ENCODE results near the gene FGF22. TPM values are rescaled to one million over a fixed set of nuclear protein-coding genes. Genes with fewer than 3 reads are reported as not detected.

The FGF22 gene
- total and polyA plus RNA-seq, 10 of the 15 experiments (the other 5 are each of a cell fraction or from before 2014, with no cell fraction given), result 0.05 TPM; not detected in 9

DNA sequence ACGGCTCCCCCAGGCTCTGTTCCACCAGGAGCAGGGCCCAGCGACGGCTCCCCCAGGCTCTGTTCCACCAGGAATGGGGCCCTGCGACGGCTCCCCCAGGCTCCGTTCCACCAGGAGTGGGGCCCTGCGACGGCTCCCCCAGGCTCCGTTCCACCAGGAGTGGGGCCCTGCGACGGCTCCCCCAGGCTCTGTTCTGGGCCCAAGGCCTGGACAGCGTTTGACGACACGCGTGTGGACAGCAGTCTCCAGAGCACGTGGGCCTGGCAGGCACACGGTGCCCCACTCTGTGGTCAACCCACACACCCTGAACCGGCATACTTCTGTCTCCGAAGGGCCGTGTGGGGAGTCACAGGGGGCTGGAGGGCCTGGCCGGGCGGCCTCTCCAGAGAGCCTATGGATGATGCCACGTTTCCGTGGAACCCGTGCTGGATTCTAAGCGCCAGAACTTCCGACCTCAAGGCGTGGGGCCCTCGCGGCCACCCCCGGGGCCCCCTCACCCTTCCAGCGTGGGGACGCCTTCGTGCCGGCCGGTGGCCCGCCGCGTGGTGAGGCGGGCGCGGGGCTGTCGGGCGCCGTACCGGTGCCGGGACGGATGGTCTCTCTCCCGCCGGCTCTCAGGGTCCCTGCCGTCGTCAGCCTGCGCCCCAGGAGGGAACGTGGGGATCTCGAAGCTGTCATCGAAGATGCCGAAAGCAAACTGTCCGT is 11.6 kb downstream of the FGF22 start:
- ChIA-PET SMC1A (ENCODE audit: uncharacterized antibody, unreplicated experiment) (no interaction called here), CTCF (no interaction called here), POLR2A (no interaction called here), RAD21 (ENCODE audit: unreplicated experiment) (no interaction called here)
- Histone ChIP-seq H3K27me3 (replicated peaks in 1 of 2; ENCODE audit: control insufficient read depth in 2 of 2, insufficient read depth in 2 of 2, low read length in 1 of 2) (no peaks in the 10 kb centered on the region), H3K9ac (ENCODE audit: control insufficient read depth, insufficient read depth, low read length) (no peak overlapping the region), H3K4me2 (ENCODE audit: control insufficient read depth, insufficient read depth) (no peak overlapping the region), H3K79me2 (ENCODE audit: control insufficient read depth, insufficient read depth, low read length) (peaks cover 32% of the 10 kb centered on the region), H2AFZ (ENCODE audit: control insufficient read depth, low read depth, low read length) (no peak overlapping the region), H3K27ac (ENCODE audit: control insufficient read depth, insufficient read depth) (no peak overlapping the region), H3K9me3 (replicated peaks; ENCODE audit: control insufficient read depth, insufficient read depth, low read length) (no peaks in the 10 kb centered on the region), H3K4me1 (ENCODE audit: control insufficient read depth, insufficient read depth, low read length) (no peaks in the 10 kb centered on the region), H3K4me3 (no peak overlapping the region), H3K36me3 (ENCODE audit: control insufficient read depth in 2 of 2, insufficient read depth in 2 of 2, low read length in 1 of 2) (peaks cover 14 to 53% of the 10 kb centered on the region in 2 experiments), H4K20me1 (ENCODE audit: control insufficient read depth, insufficient read depth) (peaks cover 8% of the 10 kb centered on the region)
- TF ChIP-seq RAD21 (IDR thresholded peaks at IDR 0.05; ENCODE audit: insufficient read depth, low read depth, low read length), result no peak
- no peak for FAIRE-seq
- WGBS (ENCODE audit: insufficient coverage, insufficient replicate concordance, low lambda C conversion rate, missing lambda C conversion rate), result 92% methylated on average over 49 of the region's 58 CpGs
- no peak for ATAC-seq
- intact Hi-C loops (cut with micrococcal nuclease; ENCODE audit: unreplicated experiment), result no loop called here
- BruUV-seq (replicated peaks), result no TSS peak
- in situ Hi-C loops (cut with MboI), result no loop called here
- DNase-seq (ENCODE audit: low read depth, low spot score), result no peak

DNA sequence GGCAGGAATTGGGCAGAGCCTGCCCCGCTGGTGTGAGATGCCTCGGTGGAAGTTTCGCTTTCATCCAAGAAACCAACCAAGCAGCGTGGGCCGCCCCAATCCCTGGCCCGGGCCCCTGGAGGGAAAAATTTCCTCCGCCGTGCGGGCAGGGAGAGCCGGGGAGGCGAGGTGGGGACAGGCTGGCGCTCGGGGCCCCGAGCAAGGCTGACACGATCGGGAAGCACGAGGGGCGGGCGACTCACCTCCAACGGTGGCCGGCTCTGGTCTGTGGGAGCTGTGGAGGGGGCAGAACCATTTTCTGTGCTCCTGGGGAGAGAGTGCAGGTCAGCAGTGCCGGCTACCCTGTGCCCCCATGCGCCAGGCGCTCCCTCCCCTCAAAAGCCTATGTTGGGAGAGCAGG is 12.3 kb downstream of the FGF22 start:
- H3K36me3 ChIP-seq (ENCODE audit: control insufficient read depth in 2 of 2, insufficient read depth in 2 of 2, low read length in 1 of 2), result peaks cover 14 to 50% of the 10 kb centered on the region in 2 experiments
- CTCF ChIA-PET, result no interaction called here
- no peak for ATAC-seq
- H2AFZ ChIP-seq (ENCODE audit: control insufficient read depth, low read depth, low read length), result no peak overlapping the region
- H3K4me1 ChIP-seq (ENCODE audit: control insufficient read depth, insufficient read depth, low read length), result no peaks in the 10 kb centered on the region
- no peak overlapping the region for H3K9ac ChIP-seq (ENCODE audit: control insufficient read depth, insufficient read depth, low read length)
- H3K79me2 ChIP-seq (ENCODE audit: control insufficient read depth, insufficient read depth, low read length), result peaks cover 40% of the 10 kb centered on the region
- in situ Hi-C loops (cut with MboI), result no loop called here
- FAIRE-seq, result no peak
- SMC1A ChIA-PET (ENCODE audit: uncharacterized antibody, unreplicated experiment), result no interaction called here
- H3K27ac ChIP-seq (ENCODE audit: control insufficient read depth, insufficient read depth), result no peak overlapping the region
- no peak overlapping the region for H3K4me2 ChIP-seq (ENCODE audit: control insufficient read depth, insufficient read depth)
- H3K4me3 ChIP-seq, result no peak overlapping the region
- POLR2A ChIA-PET, result no interaction called here
- RAD21 ChIA-PET (ENCODE audit: unreplicated experiment), result no interaction called here
- H3K9me3 ChIP-seq (replicated peaks; ENCODE audit: control insufficient read depth, insufficient read depth, low read length), result no peaks in the 10 kb centered on the region
- BruUV-seq (replicated peaks), result no TSS peak
- TF ChIP-seq BACH1 (IDR thresholded peaks at IDR 0.05; ENCODE audit: borderline replicate concordance), result no peak
- no peak for TF ChIP-seq RFX5 (IDR thresholded peaks at IDR 0.05; ENCODE audit: low read depth, low read length)
- no peak for TF ChIP-seq BMI1 (IDR thresholded peaks at IDR 0.05; ENCODE audit: borderline replicate concordance)
- TF ChIP-seq, protein P1, sequence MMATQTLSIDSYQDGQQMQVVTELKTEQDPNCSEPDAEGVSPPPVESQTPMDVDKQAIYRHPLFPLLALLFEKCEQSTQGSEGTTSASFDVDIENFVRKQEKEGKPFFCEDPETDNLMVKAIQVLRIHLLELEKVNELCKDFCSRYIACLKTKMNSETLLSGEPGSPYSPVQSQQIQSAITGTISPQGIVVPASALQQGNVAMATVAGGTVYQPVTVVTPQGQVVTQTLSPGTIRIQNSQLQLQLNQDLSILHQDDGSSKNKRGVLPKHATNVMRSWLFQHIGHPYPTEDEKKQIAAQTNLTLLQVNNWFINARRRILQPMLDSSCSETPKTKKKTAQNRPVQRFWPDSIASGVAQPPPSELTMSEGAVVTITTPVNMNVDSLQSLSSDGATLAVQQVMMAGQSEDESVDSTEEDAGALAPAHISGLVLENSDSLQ (IDR thresholded peaks at IDR 0.05), result no peak
- H4K20me1 ChIP-seq (ENCODE audit: control insufficient read depth, insufficient read depth), result peaks cover 8% of the 10 kb centered on the region
- no peaks in the 10 kb centered on the region for H3K27me3 ChIP-seq (replicated peaks in 1 of 2; ENCODE audit: control insufficient read depth in 2 of 2, insufficient read depth in 2 of 2, low read length in 1 of 2)
- no peak for DNase-seq (ENCODE audit: low read depth, low spot score)
- 92% methylated on average over 21 of the region's 24 CpGs for WGBS (ENCODE audit: insufficient coverage, insufficient replicate concordance, low lambda C conversion rate, missing lambda C conversion rate)
- intact Hi-C loops (cut with micrococcal nuclease; ENCODE audit: unreplicated experiment), result no loop called here

Data from GM12878 (cell line).